Activated B cell treated with CpG ODN at 0.5 μM for 24 hours (primary cell): ENCODE data around the gene TGFBRAP1. TPM values are rescaled to one million over a fixed set of nuclear protein-coding genes. Genes with fewer than 3 reads are reported as not detected.

ENCODE experiments used
- ATAC-seq: fragments of 200-7000 bp; cut with Tn5 transposase; one replicate; pipeline ENCODE4 v1.10.0; 2021; ENCODE audit warnings: low read depth, mild to moderate bottlenecking, moderate library complexity
- CTCF ChIA-PET: fragments of 350-600 bp; sonication (Branson Sonifier 250); formaldehyde crosslinking; loops from one replicate; lab custom pipeline; 2021; ENCODE audit warnings: antibody characterized with exemption; lab: Charles Lee
- POLR2A ChIA-PET: fragments of 350-600 bp; sonication (Branson Sonifier 250); formaldehyde crosslinking; loops from one replicate; lab custom pipeline; 2021; ENCODE audit warnings: antibody characterized with exemption; lab: Charles Lee
- DNase-seq: peaks from one replicate; pipeline ENCODE4 v3.0.0; 2022
- H3K27ac Mint-ChIP-seq: one replicate; pipeline ENCODE4 v1.8.0; 2020; ENCODE audit warnings: mixed read lengths
- H3K27me3 Mint-ChIP-seq: one replicate; pipeline ENCODE4 v1.8.0; 2021; ENCODE audit warnings: mixed read lengths
- H3K36me3 Mint-ChIP-seq: one replicate; pipeline ENCODE4 v1.8.0; 2021; ENCODE audit warnings: low read depth, mixed read lengths
- H3K4me1 Mint-ChIP-seq: one replicate; pipeline ENCODE4 v1.8.0; 2021; ENCODE audit warnings: mixed read lengths
- H3K4me3 Mint-ChIP-seq: one replicate; pipeline ENCODE4 v1.8.0; 2020; ENCODE audit warnings: mild to moderate bottlenecking, mixed read lengths
- H3K9me3 Mint-ChIP-seq: one replicate; pipeline ENCODE4 v1.8.0; 2020; ENCODE audit warnings: mixed read lengths
- CTCF ChIP-seq: fragments of 200-600 bp; IDR thresholded peaks from one replicate; pipeline ENCODE4 v1.8.0; 2022; ENCODE audit warnings: antibody characterized with exemption, mild to moderate bottlenecking
- intact Hi-C: fragments of 100-400 bp; cut with micrococcal nuclease; formaldehyde crosslinking; loops from one replicate; pipeline ENCODE4 v1.15.1; 2024
- total RNA-seq: library from RNA; stranded (reverse); gene quantifications from 2 replicates; pipeline ENCODE4 v1.2.3, GENCODE V29; 2022

Gene TGFBRAP1
- total RNA-seq, 1 donor from 2014 or later = 25.2 TPM

GRCh38 chr2:105371810-105372209, 42.3 kb upstream of the TGFBRAP1 start:
- Mint-ChIP-seq H3K9me3 (no peaks in the 10 kb centered on the region), H3K4me3 (no peak overlapping the region), H3K27ac (no peak overlapping the region), H3K36me3 (no peaks in the 10 kb centered on the region), H3K27me3 (no peaks in the 10 kb centered on the region), H3K4me1 (peaks cover 7% of the 10 kb centered on the region)
- CTCF ChIA-PET = no interaction called here
- no peak for TF ChIP-seq CTCF
- POLR2A ChIA-PET = no interaction called here
- ATAC-seq (no peak), DNase-seq (no peak)
- intact Hi-C loops = no loop called here

DNA sequence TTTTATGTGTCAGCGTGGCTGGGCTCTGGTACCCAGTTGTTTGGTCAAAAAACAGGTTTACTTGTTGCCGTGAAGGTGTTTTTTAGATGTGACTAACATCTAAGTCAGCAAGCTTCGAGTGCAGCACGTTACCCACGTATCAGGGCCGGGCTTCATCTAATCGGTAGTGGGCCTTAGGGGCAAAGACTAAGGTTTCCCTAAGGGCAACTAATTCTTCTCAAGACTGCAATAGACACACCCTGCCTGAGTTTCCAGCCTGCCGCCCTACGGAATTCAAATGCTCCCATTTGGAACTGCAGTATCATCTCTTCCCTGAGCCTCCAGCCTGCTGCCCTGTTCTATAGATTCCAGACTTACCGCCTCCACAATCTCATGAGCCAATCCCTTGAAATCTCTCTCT, 41.6 kb upstream of the TGFBRAP1 start:
- CTCF ChIA-PET = interaction anchor here (1.3 kb wide), 1 partner anchor 150 kb away, joined by 4 read pairs; no protein-coding TSS in a partner anchor
- ATAC-seq (no peak), DNase-seq (no peak)
- H3K27me3 Mint-ChIP-seq = no peaks in the 10 kb centered on the region
- TF ChIP-seq CTCF = no peak
- no peak overlapping the region for H3K27ac Mint-ChIP-seq
- intact Hi-C loops = no loop called here
- H3K4me3 Mint-ChIP-seq = no peak overlapping the region
- H3K36me3 Mint-ChIP-seq = no peaks in the 10 kb centered on the region
- no peaks in the 10 kb centered on the region for H3K9me3 Mint-ChIP-seq
- POLR2A ChIA-PET = no interaction called here
- peaks cover 7% of the 10 kb centered on the region for H3K4me1 Mint-ChIP-seq

DNA sequence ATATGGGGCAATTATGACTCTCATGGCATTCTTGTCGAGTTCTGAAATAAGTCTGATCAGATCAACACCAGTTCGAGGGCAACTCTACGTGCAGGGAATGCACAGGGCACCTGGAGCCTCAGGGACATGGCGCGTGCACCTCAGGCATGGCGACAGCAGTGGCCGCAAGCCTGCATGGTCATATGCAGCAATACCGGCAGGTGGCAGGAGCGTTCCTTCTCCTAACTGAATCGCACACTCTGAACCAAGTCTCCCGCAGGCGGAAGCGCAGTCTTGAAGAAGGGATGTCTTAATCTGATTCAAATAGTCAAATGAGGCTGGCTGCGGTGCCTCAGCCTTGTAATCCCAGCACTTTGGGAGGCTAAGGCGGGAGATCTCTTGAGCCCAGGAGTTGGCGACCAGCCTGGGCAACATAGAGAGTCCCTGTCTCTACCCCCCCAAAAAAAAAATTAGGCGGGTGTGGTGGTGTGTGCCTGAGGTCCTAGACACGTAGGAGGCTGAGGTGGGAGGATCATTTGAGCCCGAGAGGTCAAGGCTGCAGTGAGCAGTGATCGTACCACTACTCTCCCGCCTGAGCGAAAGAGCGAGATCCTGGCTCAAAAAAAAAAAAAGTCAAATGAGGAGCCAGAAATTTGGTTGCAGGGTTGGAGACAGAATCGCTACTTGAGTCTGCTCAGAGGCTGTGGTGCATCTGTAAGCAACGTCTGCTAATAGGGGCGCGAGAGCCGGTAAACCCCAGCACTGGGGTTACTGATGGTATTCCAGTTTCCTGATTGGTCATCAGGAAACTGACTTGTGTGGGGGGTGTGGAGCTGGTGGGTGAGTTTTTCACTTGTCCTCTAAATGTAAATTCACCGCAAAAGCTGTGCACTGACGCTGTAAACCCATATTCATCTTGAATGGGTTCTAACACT, 40.5 kb upstream of the TGFBRAP1 start:
- ChIA-PET CTCF (interaction anchor here (0.7 to 2.1 kb wide), 5 partner anchors 38 to 1173 kb away, joined by 3 to 5 read pairs (median 4); no protein-coding TSS in a partner anchor), POLR2A (no interaction called here)
- peaks cover 7% of the 10 kb centered on the region for H3K4me1 Mint-ChIP-seq
- no peak overlapping the region for H3K27ac Mint-ChIP-seq
- no peaks in the 10 kb centered on the region for H3K9me3 Mint-ChIP-seq
- DNase-seq = peak; percentile 61
- no peak for TF ChIP-seq CTCF
- no peak overlapping the region for H3K4me3 Mint-ChIP-seq
- intact Hi-C loops = loop anchor here (1.0 to 2.0 kb wide), 5 partner anchors 151 to 1212 kb away; no protein-coding TSS in a partner anchor
- no peaks in the 10 kb centered on the region for H3K36me3 Mint-ChIP-seq
- H3K27me3 Mint-ChIP-seq = no peaks in the 10 kb centered on the region
- peak; percentile 99 for ATAC-seq

DNA sequence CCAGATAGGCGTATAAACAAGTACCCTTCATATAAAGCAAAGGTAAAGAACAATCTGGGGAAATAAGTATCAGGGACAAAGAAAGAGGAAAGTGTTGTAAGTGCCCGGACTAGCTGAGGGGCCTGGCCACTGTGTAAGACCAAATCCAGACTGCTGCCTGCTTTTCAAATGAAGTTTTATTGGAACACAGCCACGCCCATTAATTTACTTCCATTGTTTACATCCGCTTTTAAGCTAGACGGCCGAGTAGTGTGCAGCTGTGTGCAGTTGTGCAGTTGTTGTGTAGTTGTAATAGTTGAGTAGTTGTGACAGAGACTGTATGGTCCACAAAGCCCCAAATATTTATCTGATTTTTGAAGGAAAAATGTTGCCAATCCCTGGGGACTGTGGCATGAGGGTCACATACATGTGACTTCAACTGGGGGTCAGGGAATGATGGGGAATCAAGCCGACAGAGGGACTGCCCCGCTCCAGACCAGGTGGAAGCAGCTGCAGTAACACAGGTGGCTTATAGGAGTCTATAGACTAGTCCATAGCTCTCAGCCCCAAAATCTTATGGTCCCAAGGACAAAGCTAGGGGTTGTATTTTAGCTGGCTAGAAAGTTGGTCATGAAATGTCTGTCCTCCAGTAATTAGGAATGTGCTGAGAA, 39.3 kb upstream of the TGFBRAP1 start:
- Mint-ChIP-seq H3K9me3 (no peaks in the 10 kb centered on the region), H3K4me3 (no peak overlapping the region), H3K27me3 (no peaks in the 10 kb centered on the region), H3K36me3 (no peaks in the 10 kb centered on the region), H3K4me1 (peaks cover 7% of the 10 kb centered on the region), H3K27ac (no peak overlapping the region)
- ChIA-PET POLR2A (interaction anchor here (0.6 kb wide), 1 partner anchor 1155 kb away, joined by 3 read pairs; no protein-coding TSS in a partner anchor), CTCF (interaction anchor here (0.7 to 2.1 kb wide), 6 partner anchors 37 to 1214 kb away, joined by 3 to 5 read pairs (median 4); no protein-coding TSS in a partner anchor)
- TF ChIP-seq CTCF = no peak
- no peak for DNase-seq
- intact Hi-C loops = loop anchor here (1.0 to 2.0 kb wide), 3 partner anchors 736 to 1213 kb away; no protein-coding TSS in a partner anchor
- no peak for ATAC-seq

GRCh38 chr2:105365206-105365605, 35.7 kb upstream of the TGFBRAP1 start:
- Mint-ChIP-seq H3K9me3 (no peaks in the 10 kb centered on the region), H3K4me1 (peaks cover 7% of the 10 kb centered on the region), H3K36me3 (peaks cover 13% of the 10 kb centered on the region), H3K27me3 (no peaks in the 10 kb centered on the region), H3K27ac (no peak overlapping the region), H3K4me3 (no peak overlapping the region)
- DNase-seq (no peak), ATAC-seq (no peak)
- TF ChIP-seq CTCF = no peak
- intact Hi-C loops = no loop called here
- ChIA-PET CTCF (interaction anchor here (1.6 kb wide), 1 partner anchor 156 kb away, joined by 3 read pairs; no protein-coding TSS in a partner anchor), POLR2A (no interaction called here)
